ENCODE data around the gene KIF7. TPM values are rescaled to one million over a fixed set of nuclear protein-coding genes. Genes with fewer than 3 reads are reported as not detected.

Gene KIF7
- total and polyA plus RNA-seq, 2 of the 4 experiments (the other 2 are of a cell fraction), result 5.0 to 9.0 TPM

- H4K20me1 ChIP-seq (ENCODE audit: insufficient read depth, low read length), result no peaks in the 10 kb centered on the region
- TF ChIP-seq CTCF (conservative IDR thresholded peaks at IDR 0.05; ENCODE audit: low read depth, low read length) (no peak), NFE2L2 (IDR thresholded peaks at IDR 0.05; ENCODE audit: low read depth, low read length) (no peak), RAD21 (IDR thresholded peaks at IDR 0.05; ENCODE audit: low read length) (no peak), CHD1 (IDR thresholded peaks at IDR 0.05; ENCODE audit: low read depth, low read length) (no peak)
- ChIA-PET POLR2A (ENCODE audit: unreplicated experiment) (no interaction called here), CTCF (no interaction called here)
- no TSS peak for BruUV-seq (replicated peaks)
- no peaks in the 10 kb centered on the region for H3K9me3 ChIP-seq (ENCODE audit: control insufficient read depth, insufficient read depth, low read length)
- H3K36me3 ChIP-seq (ENCODE audit: control insufficient read depth, insufficient read depth, low read length), result no peaks in the 10 kb centered on the region
- no peak overlapping the region for H3K4ac ChIP-seq (ENCODE audit: low read depth, low read length)
- no peak overlapping the region for H3K56ac ChIP-seq (ENCODE audit: extremely low read depth, insufficient read depth, low read length)
- no peak overlapping the region for H2BK120ac ChIP-seq (ENCODE audit: low read depth, low read length)
- no peak overlapping the region for H2AK5ac ChIP-seq (ENCODE audit: low read depth, low read length)
- no peak overlapping the region for H4K8ac ChIP-seq (ENCODE audit: low read depth in 2 of 2, low read length in 2 of 2)
- no peak overlapping the region for H3K23ac ChIP-seq (ENCODE audit: low read depth, low read length)
- in situ Hi-C loops (cut with MboI; ENCODE audit: low sequenced_read_pairs), result no loop called here
- no peak overlapping the region for H3K18ac ChIP-seq (ENCODE audit: low read depth, low read length)
- no peaks in the 10 kb centered on the region for H3K79me1 ChIP-seq (ENCODE audit: low read depth in 1 of 2, low read length in 2 of 2)
- no peak overlapping the region for H3K27ac ChIP-seq (ENCODE audit: insufficient read depth, low read length)
- dilution Hi-C loops (cut with HindIII; ENCODE audit: low sequenced_read_pairs, unreplicated experiment), result no loop called here
- no peak overlapping the region for H3K14ac ChIP-seq (replicated peaks; ENCODE audit: low read depth, low read length)
- intact Hi-C loops (cut with micrococcal nuclease), result no loop called here
- H3K4me2 ChIP-seq (ENCODE audit: low read depth, low read length), result no peak overlapping the region
- no peak overlapping the region for H2AFZ ChIP-seq (replicated peaks; ENCODE audit: low read length, poor library complexity)
- ATAC-seq (ENCODE audit: low read depth) (no peak), DNase-seq (no peak)
- H3K9me1 ChIP-seq (ENCODE audit: insufficient read depth, low read length), result 0 out of 2 replicates have a peak, but pooled peaks cover 2% of the 10 kb centered on the region
- no peak overlapping the region for H3K4me3 ChIP-seq (ENCODE audit: insufficient read depth, low read depth, low read length)
- H2AK9ac ChIP-seq (replicated peaks; ENCODE audit: low read depth, low read length, poor library complexity), result no peak overlapping the region
- H4K91ac ChIP-seq (ENCODE audit: insufficient read depth, low read depth, low read length), result no peak overlapping the region
- no peak overlapping the region for H4K5ac ChIP-seq (ENCODE audit: low read depth, low read length)
- no peaks in the 10 kb centered on the region for H3K27me3 ChIP-seq (ENCODE audit: control insufficient read depth, insufficient read depth, low read length)
- H3K9ac ChIP-seq (ENCODE audit: low read depth, low read length), result no peak overlapping the region
- H2BK20ac ChIP-seq (ENCODE audit: low read depth, low read length), result no peak overlapping the region
- no peak overlapping the region for H2BK5ac ChIP-seq (ENCODE audit: low read depth, low read length, poor library complexity, severe bottlenecking)
- WGBS, 2 experiments (ENCODE audit: extremely low coverage in 2 of 2, insufficient read length in 1 of 2), result 100% methylated on average over 1 of the region's 4 CpGs; no CpG with 5 or more reads in 1 of the 2 experiments
- H2BK15ac ChIP-seq (ENCODE audit: low read depth, low read length), result no peak overlapping the region
- H3K4me1 ChIP-seq (ENCODE audit: control insufficient read depth, insufficient read depth, low read length), result no peaks in the 10 kb centered on the region
Measured at GRCh38 chr15:89674526-89674925, 19.3 kb upstream of the KIF7 start.
